ENCODE measurements around the gene DCAF8L2. TPM values are rescaled to one million over a fixed set of nuclear protein-coding genes. Genes with fewer than 3 reads are reported as not detected.
"Not testable (repeated sequence)": the region's sequence is repeated elsewhere in the genome, so short reads cannot be mapped to it uniquely, and the experiment has no call there.

DCAF8L2 gene
- total RNA-seq = not detected
- long read RNA-seq = 0 reads

DNA sequence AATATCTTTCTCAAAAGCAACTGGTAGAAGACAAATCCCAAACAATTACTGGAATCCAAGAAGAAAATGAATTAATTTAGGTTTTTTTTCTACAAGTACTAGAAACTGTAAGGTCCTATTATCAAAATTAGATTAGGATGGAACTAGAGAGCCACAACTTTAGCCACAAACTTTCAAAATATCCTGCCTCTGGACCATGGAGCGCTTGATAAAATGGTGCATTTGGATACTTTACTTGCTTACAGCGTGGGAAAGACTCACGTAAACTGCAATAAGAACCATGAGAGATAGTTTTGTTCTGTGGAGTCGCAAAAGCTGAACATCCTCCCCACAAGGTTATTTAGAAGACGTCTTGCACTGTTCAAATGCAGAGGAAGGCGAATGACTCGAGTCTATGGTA lies at the start of gene DCAF8L2:
Gene DCAF8L2 (plus strand): TSS at position 301 of the 400 bp plus-strand sequence. CDS start 156,552 bp downstream, outside the sequence.
- intact Hi-C loops (cut with DNase I) = no loop called here
- DNase-seq (ENCODE audit: missing footprints) (no peak), ATAC-seq (no peak)

DNA sequence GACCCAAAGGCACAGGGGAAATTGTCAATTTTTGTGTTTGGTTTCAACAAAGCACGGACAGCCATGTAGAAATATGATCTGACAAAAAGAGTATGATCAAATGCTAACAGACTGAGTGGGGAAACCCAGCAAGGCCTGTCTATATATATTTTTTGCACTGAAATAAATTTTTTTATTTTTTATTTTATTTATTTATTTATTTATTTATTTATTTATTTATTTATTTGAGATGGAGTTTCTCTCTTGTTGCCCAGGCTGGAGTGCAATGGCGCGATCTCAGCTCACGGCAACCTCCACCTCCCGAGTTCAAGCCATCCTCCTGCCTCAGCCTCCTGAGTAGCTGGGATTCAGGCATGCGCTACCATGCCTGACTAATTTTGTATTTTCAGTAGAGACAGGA lies 49.0 kb upstream of the DCAF8L2 start:
- DNase-seq (ENCODE audit: missing footprints); intact Hi-C loops (cut with DNase I); ATAC-seq: not testable (repeated sequence)

DNA sequence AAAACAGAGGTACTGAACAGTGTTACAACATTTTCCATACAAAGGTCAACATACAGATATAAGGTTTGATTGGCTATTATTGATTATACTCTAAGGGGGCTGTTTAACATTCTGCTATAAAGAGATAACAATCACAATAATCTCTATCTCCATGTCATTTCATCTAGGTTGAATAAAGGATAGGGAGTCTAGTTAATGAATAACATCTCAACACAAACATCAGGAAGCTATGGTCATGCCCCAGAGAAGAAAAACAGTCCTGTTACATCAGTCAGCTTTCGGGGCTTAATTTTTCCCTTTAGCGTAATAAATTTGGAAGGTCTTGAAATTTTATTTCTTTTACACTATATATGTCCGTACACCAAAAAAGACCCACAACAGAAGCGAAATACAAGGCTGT lies 41.5 kb upstream of the DCAF8L2 start:
- ATAC-seq = no peak
- DNase-seq (ENCODE audit: missing footprints) = no peak
- intact Hi-C loops (cut with DNase I) = no loop called here

DNA sequence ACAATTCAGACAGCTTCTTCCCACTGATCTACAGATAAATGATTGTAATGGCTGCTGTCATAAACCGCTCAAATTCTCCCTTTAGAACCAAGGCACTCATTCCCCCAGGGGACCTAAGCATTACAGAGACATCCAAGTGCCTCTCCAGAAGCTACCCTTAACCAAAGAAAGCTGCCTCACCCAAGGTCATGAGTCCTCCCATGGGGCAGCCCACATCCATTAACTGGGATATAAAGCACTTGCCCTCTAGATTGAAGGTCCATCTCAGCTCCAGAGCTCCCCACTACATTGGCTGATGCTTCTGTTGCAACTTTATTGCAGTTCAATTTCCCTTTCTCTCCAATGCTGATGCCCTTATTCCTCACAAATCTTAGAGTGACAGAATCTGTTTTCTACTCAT lies 40.5 kb upstream of the DCAF8L2 start:
- DNase-seq (ENCODE audit: missing footprints) = no peak
- intact Hi-C loops (cut with DNase I) = no loop called here
- ATAC-seq = no peak

DNA sequence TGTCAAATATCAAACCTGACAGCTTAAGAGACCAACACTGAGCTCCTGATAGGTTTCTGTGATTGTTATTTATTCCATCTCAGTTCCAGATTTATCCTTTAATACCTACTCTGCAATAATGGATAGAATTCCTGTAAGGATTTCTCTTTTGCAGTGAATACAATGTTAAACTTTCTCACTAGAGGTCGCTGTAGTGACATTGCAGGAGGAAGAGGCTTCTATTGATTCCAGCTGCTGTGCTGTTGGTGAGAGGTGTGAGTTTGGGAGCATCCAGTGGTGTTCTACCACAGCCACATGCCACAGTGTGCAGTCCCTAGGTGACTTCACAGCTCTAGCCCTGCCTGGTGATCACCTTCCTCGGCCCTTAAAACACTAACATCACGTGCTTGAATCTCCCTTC lies 34.6 kb upstream of the DCAF8L2 start:
- no peak for ATAC-seq
- intact Hi-C loops (cut with DNase I) = loop anchor here (5.0 kb wide), 1 partner anchor 127 kb away; no protein-coding TSS in a partner anchor
- DNase-seq (ENCODE audit: missing footprints) = no peak

DNA sequence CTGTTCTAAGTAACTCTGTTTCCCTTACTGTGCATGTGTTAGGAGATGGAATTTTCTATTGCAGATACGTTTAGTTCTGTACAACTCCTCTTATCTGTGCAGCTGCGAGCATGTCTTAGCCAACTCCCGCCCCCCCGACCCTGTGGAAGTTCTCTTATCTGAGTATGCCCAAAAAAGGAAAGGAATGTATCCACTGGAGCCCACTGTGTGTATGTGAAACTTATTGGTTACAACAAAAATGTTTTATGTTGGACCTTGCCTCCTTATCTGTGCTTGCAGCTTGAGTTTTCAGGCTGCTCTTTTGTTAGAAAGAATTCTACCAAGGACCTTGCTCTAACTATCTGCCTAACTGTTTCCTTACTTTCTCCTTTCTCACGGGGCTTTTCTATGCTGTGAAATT lies 24.2 kb upstream of the DCAF8L2 start:
- intact Hi-C loops (cut with DNase I) = no loop called here
- ATAC-seq = peak; percentile 31
- no peak for DNase-seq (ENCODE audit: missing footprints)

DNA sequence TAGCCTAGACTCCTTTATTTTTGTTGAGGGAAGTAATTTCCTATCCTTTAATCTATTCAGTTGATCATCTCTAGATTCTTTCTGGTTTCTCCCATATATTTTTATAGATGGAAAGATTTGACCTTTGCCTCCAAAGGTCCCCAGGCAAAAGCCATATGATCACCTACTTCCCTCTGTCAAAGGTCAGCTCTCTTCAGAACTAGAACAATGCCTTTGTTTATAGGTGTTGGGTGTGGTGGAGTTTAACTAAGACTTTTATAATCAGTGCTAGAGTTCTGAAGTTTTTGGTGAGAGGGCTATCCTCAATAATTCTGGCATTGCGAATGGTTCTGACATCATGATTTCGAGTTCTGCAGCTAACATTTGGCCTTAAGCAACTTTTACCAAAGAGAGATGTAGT lies 19.0 kb upstream of the DCAF8L2 start:
- no peak for DNase-seq (ENCODE audit: missing footprints)

DNA sequence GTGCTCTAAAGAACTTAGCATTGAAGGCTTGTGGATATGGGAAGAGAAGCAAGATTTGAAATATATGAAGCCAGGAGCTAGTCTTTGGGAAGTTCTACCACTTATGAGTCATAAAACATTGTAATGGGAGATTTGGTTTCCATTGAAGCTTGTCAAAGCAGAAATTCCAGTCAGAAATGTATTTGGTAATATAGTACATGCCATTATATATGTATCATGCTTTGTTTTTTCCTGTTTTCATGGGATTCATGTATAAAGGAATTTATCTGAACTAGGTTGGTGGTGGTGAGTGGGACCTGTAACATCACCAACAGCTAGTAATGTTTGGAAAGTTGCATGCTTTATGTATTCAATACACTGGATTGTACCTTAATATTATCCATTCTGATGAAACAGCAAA lies 14.6 kb upstream of the DCAF8L2 start:
- DNase-seq (ENCODE audit: missing footprints) (no peak), ATAC-seq (no peak)
- intact Hi-C loops (cut with DNase I) = no loop called here

More for the DNA sequence above, 19.0 kb upstream of the DCAF8L2 start:
- intact Hi-C loops (cut with DNase I) = no loop called here
- ATAC-seq = no peak

DNA sequence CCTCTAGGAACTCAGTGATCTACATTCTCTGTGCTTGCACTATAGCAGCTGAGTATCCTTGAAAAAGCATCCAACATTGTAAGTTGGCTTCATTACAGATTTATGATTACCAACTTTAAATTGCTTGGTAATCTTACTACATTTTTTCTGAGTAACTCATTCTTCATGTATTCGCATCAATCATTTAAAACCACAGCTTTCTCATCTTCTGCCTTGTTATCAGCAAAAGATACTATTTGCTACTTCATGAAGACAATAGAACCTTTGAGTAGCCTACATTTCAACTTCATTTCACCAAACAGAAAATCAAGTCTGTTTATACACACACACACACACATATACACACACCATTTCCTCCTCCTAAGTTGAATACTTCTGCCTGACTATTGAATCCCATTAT lies 6.2 kb upstream of the DCAF8L2 start:
- no peak for ATAC-seq
- no peak for DNase-seq (ENCODE audit: missing footprints)
- intact Hi-C loops (cut with DNase I) = no loop called here

DNA sequence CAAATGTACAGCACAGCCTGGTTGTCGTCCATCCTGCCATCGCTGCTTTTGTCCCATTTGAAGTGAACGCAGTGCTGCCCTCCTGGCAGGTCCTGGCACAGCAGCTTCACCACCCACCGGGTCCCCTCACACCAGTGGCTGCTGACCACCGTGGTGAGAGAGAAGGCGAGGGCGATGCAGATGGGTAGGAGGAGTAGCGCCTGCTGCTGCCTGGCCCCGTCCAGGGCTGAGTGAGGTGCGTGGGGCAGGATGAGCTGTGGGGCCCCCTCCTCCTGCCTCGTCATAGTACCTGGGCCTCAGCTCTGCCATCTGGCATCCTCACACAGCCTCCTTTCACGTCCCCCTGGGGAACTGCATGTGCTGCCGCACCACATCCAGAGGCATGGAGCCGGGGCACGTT lies 1.8 kb downstream of the DCAF8L2 start:
- intact Hi-C loops (cut with DNase I) = no loop called here

DNA sequence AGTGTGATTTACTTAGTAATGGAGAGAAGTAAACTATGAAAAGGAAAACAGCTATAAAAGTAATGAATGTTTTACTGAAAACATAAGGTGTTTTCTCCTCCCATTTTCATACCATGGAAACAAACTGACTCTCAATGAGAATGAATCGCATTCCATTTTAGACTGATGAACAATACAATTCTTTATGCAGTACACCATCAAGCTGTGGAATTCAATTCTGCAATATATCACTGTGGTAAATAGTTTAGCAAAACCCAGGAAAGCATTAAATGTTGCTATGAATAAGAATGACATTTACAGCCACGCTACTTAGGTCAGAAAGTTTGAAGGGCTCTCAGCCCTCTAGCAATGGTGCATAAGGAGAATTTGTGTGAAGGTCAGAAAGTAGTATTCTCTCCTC lies 7.4 kb downstream of the DCAF8L2 start:
- intact Hi-C loops (cut with DNase I) = no loop called here
- DNase-seq (ENCODE audit: missing footprints) = no peak
- ATAC-seq = no peak

More for the DNA sequence above, 1.8 kb downstream of the DCAF8L2 start:
- ATAC-seq = no peak
- DNase-seq (ENCODE audit: missing footprints) = no peak

DNA sequence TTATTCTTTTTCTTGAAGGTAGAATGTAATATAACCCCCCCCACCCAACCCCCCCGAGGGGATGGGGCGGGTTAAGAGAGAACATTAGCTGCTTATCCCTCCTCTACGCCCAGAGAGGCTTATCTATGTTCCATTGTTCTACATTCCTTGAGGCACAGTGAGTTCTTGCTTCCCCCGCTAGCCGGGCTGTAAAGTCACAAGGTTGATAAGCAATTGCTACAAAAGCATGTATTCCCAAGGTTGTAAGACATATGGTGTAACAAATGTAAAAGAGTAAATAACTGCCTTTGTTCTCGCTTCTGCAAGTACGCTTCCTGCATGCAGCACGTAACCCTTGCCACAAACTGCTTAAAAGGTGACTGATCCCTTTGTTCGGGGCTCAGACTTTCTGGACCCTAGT lies 8.2 kb downstream of the DCAF8L2 start:
- DNase-seq (ENCODE audit: missing footprints) = no peak
- intact Hi-C loops (cut with DNase I) = no loop called here
- no peak for ATAC-seq

DNA sequence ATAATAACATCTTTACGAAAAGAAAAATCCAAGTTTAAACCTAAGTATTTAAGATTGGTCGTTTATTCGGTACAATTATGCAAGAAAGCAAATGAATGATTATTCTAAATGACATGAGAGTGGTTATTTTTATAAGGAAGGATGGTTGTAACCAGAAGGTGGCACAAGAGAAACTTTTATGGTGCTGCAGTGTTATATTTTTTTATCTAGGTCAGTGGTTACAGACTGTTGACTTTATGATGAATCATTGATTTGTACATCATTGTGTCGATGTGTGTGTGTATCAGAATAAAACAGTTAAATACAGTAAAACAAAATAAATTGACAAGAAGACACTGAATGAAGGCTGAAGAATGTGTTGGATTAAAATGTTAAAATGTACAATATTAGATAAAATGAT lies 9.8 kb downstream of the DCAF8L2 start:
- ATAC-seq = no peak
- intact Hi-C loops (cut with DNase I) = no loop called here
- DNase-seq (ENCODE audit: missing footprints) = no peak

DNA sequence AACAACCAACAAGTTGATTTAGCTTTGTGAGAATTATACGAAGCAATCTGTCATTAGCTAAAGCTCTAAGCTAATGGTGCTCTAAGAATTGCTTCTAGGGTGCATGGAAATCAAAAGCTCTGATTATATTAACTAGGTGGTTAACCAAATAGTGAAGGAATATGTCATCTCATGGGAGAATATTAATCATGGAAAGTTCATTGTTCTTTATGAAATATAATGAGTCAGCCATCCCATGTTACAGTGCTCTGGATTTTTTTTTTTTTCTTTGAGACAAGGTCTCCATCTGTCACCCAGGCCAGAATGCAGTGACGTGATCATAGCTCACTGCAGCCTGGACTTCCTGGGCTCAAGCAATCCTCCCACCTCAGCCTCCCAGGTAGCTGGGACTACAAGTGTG lies 10.5 kb downstream of the DCAF8L2 start:
- DNase-seq (ENCODE audit: missing footprints) (no peak), ATAC-seq (no peak)
- intact Hi-C loops (cut with DNase I) = no loop called here

DNA sequence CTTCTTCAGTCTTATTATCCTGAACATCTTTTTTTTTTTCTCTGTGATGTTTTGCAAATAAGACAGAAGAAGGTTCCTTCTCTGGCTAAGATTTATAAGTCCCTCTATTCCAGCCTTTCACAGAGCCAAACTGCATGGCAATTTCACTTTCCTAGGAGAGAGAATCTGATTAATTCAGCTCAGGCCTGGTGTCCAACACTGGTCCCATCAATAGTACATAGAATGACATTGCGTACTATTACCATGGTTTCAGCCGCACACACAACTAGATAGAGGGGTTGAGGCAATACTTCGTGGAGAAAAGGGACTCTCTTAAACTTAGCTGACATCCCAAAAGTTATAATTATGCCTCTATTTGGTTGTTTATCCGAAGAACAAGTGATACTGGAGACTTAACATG lies 18.5 kb downstream of the DCAF8L2 start:
- no peak for ATAC-seq
- DNase-seq (ENCODE audit: missing footprints) = no peak
- intact Hi-C loops (cut with DNase I) = no loop called here

DNA sequence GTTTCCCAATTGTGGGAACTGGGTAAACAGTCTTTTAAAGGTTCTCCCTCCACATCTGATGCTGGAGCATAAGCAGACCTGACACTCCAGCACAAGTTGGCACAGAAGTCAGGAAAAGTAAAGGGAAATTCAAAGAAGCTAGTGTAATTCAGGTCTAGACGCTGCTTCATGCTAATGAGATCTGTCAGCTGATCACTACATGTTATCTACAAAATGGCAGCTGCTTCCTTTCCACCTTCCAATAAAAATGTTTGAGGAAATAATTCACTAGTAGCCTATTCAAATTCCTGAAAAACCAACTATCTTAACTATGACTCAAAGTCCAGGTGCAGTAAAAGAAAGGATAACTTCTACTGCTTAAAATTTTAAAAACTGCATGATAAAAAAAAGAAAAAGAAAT lies 29.3 kb downstream of the DCAF8L2 start:
- ATAC-seq (no peak), DNase-seq (ENCODE audit: missing footprints) (no peak)
- intact Hi-C loops (cut with DNase I) = no loop called here

DNA sequence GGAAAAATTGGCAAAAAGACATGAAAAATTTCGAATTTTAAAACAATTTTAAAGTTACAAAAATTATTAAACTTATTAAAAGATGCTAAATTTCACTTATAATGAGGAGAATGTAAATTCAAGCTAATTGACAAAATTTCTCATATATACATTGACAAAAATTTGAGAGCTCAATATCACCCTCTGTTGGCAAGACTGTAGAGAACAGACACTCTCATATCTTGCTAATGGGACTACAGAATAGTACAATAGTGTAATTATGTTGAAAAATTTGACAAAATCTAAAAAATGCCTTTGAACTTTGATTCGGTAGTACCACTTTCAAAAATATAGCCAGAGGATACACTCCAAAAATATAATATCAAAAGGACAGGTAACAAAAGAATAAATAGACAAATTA lies 29.8 kb downstream of the DCAF8L2 start:
- no peak for DNase-seq (ENCODE audit: missing footprints)
- no peak for ATAC-seq
- intact Hi-C loops (cut with DNase I) = no loop called here

DNA sequence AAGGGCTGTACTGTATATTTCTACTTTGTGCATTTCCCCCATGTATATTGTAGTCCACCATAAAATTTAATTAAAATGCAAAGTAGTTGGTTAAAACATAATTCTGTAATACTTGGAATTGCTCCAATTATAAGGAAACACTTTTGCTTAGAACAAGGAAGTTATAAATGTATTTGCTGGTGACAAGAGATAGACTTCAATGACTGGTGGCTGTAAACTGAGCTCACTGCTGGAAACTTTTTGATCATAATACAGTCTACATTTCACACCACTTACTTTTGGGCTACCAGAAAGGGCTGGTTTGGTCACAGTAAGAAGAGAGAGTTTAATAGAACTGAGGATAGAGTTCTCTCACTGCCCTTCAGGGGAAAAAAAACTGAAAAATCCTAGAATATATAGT lies 32.7 kb downstream of the DCAF8L2 start:
- DNase-seq (ENCODE audit: missing footprints) (no peak), ATAC-seq (no peak)
- intact Hi-C loops (cut with DNase I) = no loop called here

DNA sequence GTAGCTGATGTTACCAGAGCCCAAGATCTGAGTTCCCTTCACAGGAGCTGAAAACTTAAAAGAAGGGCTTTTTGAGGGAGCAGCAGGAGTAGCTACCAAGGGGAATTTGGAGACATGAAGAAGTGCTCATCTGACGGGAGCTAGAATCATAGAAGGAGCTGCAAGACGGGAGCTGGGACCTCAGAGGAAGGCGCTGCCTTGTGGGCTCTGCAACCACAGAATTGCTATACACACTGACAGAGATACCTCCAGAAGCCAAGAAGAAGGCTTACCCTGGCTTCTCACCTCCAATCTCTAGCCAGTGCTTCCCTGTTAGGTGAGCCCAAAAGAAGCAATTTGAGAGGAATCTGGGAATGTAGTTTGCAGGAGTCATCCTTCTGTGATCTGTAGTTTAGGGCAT lies 35.9 kb downstream of the DCAF8L2 start:
- intact Hi-C loops (cut with DNase I) = no loop called here
- ATAC-seq (no peak), DNase-seq (ENCODE audit: missing footprints) (no peak)

DNA sequence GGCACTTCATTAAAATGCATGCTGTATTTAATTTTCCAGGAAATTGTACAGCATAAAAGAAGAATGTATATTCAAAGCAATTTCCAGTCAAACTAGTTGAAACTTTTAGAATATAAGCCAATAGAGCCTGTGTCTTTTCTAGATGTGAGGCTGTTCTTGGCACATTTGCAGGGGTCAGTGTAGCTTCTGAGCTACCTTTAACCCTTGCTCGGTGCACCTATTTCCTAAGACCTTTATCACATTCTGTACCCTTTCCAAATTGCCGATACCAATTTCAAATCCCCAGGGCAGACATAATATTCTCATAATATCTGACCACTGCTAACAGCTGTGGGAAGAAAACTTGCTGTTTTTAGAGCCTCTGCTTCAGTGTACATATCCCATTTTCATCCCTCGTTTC lies 43.2 kb downstream of the DCAF8L2 start:
- intact Hi-C loops (cut with DNase I) = no loop called here
- DNase-seq (ENCODE audit: missing footprints) = no peak
- ATAC-seq = no peak

DNA sequence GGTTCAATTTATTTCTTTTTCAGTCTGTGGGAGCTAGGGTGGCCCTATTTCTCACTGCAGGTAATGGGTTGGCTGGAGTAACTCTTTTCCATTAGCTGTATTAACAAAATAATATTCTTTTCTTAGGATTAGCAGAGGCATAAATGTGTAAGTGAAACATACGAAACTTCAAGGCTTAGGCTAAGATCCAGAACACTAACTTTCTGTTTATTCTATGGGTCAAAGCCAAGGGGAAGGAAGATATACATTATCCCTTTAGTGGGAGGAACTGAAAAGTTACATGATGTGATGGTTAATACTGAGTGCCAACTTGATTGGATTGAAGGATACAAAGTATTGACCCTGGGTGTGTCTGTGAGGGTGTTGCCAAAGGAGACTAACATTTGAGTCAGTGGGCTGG lies 66.4 kb downstream of the DCAF8L2 start:
- no peak for ATAC-seq
- intact Hi-C loops (cut with DNase I) = no loop called here
- DNase-seq (ENCODE audit: missing footprints) = no peak

DNA sequence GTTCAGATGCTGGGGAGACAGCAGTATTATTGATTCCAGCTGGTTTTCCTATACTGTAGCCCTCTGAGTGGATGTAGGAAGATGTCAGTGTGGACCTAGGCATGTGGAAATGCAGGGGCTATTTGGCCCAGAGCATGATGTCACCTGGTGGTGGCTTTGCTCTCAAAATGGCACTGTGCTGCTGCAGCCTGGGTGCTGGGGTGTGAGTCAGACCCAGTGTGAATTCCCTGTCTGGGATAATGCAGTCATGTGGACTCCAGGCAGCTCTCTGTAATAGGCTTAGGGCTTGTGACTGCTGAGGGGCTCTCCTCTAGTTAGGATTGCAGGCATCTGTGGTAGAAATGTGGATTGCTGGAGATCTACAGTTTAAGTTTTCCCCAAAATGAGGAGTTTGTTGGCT lies 70.7 kb downstream of the DCAF8L2 start:
- DNase-seq (ENCODE audit: missing footprints) (no peak), ATAC-seq (no peak)
- intact Hi-C loops (cut with DNase I) = no loop called here
